ENCODE measurements around the gene CLTCL1.
A peak's percentile ranks its signal among the peaks of the same experiment; 100 is the strongest.
"Not testable (repeated sequence)": the region's sequence is repeated elsewhere in the genome, so short reads cannot be mapped to it uniquely, and the experiment has no call there.

Gene CLTCL1

DNA sequence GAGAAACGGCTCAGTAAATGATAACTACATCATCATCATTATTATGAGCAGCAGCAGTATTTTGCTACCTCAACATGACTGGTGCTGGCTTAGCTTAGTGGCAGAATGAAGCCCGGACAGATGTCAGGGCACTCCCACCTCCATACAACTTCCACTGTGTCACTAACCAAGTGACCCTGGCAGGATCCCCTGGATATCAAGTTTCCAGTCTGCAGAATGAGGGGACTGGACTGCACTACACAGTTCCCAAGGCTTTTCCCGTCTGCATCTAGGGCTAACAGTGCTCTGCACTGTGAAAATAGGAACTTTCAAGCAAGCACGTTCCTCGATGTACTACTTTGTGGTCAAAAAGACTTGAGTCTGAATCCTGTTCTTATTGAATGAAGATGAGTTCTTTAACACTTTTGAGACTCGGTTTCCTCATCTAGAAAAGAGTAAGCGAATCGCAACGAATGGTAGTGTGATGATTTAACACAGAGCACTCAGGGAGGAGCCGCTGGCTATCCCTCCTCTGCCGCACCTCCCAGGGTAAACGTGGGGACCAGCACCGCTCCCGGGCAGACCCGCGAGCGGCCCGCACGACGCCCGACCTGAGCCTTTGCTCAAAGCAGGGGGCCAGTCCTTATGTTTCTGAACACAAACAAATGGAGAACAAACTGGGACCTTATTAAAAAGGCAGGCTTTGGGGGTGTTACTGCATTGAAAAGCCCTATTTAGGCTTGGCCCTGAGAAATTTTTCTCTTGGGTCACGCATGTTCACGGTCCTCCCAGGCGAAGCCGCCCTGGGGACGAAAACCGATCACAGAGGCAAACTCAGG is 910 bp downstream of the CLTCL1 start:
- DNase-seq: peak; percentile 6 to 21 (median 9)

DNA sequence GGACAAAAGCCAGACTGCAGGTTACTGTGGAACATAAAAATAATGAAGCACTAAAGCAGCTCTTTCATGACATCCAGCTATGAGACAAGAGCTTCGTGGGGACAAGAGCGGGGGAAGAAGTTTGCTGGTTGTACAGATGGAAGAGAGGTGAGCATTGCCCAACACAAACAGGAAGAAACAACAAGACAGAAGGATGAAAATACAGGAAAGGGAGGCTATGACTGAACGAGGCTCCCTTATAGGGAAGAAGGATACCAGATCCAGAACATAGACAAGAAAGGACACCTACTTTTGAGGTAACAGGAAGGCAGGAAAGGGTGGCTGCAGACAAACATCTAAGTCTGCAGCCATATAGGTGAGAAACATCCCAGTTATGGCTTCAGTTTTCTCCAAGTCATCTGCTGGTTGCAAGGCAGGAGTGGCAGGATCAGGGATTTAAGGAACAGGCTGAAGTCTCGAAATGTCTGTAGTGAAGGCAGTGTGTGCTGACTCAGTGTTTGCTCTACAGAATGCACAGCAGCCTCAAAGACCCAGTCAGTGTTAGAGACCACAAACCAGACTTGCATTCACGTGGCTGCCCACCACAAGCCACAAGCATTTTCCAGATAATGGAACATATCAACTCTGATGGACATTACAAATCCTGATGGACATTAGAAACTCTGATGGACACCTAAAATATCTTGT is 1.9 kb downstream of the CLTCL1 start:
- DNase-seq: peak in 1 of 3 donors; percentile 38

- no peak for DNase-seq
These were observed 3.6 kb downstream of the CLTCL1 start for GRCh38 chr22:19287889-19288288.

DNA sequence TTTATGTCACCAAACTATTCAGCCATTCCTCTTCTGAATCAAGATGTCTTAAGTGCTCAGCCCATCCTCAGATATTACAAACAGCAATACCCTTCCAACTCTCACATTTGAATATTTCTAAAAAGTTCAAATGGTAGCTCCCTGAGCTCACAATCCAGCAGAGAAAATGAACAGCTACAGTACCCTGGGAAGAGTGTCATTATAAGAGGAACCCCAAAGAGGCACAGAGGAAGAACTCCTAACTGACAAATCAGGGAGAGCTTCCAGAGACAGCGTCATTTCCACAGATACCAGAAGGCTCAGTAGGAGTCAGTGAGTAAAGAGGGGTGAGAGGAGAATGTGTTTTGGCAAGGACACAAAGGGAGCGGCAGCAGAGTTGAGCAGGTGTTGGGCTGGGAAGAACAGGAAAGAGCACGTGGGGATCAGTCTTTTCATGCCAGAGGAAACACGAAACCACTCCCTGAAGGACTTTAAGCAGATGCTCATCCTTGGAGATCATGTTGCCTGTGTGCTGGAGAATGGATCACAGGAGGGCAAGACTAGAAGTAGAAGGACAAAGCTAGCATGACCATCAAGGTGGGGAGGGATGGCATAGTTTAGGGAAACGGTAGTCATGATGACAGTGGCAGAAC is 4.3 kb downstream of the CLTCL1 start:
- DNase-seq: no peak

GRCh38 chr22:19285831-19286230 is 5.7 kb downstream of the CLTCL1 start:
- DNase-seq: no peak

DNA sequence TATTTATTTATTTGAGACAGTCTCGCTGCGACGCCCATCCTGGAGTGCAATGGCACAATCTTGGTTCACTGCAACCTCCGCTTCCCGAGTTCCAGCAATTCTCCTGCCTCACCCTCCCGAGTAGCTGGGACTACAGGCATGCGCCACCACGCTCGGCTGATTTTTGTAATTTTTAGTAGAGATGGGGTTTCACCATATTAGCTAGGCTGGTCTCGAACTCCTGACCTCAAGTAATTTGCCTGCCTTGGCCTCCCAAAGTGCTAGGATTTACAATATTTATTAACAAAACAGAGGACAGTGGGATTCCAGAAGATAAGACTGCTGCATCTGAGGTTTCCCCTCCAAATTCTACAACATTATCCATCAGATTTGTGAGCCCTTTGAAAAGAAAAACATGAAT is 12.4 kb downstream of the CLTCL1 start:
- DNase-seq: not testable (repeated sequence)

DNA sequence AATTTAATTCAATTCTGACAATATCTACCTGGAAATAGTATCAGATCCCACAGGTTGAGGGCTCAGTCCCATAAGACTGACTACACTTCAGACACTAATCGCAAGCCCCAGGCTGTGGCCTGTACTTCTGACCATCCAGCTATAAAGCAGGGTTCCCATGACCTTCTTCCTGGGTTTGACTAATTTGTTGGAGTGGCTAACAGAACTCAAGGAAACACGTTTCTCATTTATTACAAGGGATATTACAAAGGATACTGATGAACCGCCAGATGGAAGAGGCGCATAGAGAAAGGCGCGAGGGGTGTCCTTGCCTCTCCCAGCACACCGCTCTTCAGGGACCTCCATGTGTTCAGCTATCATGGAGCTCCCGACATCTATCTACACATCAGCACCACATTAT is 13.7 kb downstream of the CLTCL1 start:
- DNase-seq: no peak

DNA sequence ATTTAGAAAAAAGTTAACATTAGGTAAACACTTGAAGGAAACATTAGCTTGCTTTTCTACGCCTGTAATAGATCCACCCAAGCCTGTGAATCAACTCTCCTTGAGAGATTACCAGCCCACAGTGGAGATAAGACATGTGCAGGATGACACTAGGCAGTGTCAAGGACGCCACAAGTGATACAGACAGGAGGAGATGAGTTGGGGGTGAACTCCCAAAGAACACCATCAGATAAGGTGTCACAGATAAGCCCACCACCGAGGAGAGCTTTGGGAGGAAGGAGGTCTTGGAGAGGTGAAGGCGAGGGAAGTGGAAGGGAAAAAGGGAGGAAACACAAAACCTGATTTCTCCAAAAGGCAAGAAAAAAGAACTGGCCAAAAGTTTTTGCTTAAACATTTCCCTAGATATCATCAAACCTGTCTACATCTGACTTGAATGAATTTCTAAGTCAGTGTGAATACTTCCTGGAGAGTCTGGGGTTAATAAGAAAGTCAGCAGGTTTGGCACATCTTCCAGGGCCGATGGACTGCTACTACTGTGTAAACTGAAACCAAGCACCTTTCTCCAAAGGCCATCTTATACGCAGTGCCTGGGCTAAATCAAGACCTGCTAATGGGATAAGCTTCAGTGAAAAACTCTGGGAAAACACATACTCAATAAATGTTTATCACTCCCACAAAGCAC is 15.5 kb downstream of the CLTCL1 start:
- DNase-seq: peak in 1 of 3 donors; percentile 10

DNA sequence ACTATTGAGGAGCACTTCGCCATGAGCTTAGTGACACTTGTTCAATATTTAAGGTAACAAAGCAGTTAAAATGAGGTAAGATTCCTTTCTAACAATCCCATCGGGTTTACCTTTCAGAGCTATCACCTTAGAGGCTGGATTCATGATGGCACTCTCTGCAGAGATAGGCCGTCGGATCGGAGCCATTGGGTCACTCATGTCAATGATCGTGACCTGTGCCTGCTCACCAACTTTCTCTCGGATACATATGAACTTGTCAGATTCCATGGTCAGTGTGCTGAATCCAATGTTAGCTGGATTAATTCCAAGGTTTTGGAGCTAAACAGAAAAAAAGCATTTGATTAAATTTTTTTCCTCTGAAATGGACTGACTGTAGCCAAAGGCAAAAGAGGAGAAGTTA is 16.0 kb downstream of the CLTCL1 start:
- DNase-seq: peak in 1 of 3 donors; percentile 7

- no peak for DNase-seq
These were observed 16.4 kb downstream of the CLTCL1 start for GRCh38 chr22:19275104-19275503.

DNA sequence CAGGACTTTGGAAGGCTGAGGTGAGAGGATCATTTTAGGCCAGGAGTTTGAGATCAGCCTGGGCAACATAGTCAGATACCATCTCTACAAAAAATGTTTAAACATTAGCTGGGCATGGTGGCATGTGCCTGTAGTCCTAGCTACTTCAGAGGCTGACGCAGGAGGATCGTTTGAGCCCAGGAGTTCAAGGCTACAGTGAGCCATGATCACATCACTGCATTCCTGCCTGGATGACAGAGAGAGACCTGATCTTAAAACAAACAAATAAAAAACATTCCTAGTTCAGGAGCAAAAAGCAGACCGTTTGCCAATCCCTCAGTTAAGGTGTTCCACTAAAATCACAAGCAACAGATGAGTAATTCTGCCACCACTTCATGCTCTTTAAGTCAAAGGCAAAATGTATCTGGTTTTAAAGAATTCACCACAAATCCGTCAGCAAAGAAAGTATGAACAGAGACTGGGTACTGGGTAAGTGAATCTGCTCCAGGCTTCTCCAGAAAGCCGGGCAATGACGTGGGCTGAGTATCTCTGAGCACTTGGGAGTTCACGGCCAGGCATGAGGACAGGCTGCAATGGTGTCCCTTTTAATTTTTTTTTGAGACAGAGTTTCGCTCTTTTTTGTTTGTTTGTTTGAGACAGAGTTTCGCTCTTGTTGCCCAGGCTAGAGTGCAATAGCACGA is 19.5 kb downstream of the CLTCL1 start:
- no peak for DNase-seq

GRCh38 chr22:19271273-19271855 is 20.2 kb downstream of the CLTCL1 start:
- DNase-seq: no peak

- DNase-seq: no peak
These were observed 20.6 kb downstream of the CLTCL1 start for GRCh38 chr22:19270873-19271272.

DNA sequence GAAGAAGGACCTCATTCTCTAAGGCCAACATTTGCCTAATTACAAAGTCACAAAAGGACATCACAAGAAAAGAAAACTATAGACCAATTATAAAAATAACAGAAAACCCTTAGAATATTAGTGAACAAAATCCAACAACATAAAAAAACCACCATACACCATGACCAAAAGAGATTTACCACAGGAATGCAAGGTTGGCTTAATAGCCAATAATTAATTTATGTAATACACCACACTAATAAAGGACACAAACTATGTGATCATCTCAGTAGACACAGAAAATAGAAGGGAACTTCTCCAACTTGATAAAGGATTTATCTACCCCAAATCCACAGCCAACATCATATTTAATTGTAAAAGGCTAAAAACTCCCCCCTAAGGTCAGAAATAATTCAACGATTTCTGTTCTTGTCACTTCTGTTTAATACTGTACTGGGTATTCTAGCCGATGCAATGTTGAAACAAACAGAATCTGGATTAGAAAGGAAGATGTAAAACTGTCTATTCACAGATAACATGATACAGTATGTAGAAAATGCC is 24.9 kb downstream of the CLTCL1 start:
- no peak for DNase-seq

DNA sequence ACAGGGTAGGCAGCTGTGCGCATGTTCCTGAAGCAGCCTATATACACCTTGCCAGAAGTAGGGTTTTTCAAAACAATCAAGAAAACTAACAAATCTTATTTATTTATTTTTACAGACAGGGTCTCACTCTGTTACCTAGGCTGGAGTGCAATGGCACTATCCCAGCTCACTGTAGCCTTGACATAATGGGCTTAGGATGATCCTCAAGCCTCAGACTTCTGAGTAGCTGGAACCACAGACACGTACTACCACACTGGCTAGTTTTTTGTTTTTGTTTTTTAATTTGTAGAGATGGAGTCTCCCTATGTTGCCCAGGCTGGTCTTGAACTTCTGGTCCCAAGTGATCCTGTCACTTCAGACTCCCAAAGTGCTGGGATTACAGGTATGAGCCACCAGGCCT is 25.7 kb downstream of the CLTCL1 start:
- no peak for DNase-seq

DNA sequence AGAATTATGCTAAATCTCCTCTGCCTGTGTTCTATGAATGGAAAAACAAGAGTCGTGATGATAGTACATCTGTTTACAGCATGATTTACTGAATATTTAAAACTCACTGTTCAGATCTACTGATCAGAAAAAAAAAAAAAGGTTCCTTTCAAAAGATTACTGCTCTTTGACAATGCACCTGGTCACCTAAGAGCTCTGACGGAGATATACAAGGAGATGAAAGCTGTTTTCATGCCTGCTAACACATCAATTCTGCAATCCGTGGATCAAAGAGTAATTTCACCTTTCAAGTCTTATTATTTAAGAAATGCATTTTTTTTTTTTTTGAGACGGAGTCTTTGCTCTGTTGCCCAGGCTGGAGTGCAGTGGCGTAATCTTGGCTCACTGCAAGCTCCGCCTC is 30.7 kb downstream of the CLTCL1 start:
- no peak for DNase-seq

DNA sequence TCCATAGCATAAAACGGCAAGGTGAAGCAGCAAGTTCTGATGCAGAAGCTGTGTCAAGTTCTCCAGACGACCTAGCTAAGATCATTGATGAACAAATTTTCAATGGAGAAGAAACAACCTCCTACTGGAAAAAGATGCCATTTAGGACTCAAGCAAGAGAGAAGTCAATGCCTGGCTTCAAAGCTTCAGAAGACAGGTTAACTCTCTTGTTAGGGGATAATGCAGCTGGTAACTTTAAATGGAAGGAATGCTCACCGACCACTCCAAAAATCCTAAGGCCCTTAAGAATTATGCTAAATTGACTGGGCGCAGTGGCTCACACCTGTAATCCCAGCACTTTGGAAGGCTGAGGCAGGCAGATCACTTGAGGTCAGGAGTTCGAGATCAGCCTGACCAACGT is 31.3 kb downstream of the CLTCL1 start:
- DNase-seq: no peak

GRCh38 chr22:19258968-19259288 is 32.6 kb downstream of the CLTCL1 start:
- not testable (repeated sequence) for DNase-seq

DNA sequence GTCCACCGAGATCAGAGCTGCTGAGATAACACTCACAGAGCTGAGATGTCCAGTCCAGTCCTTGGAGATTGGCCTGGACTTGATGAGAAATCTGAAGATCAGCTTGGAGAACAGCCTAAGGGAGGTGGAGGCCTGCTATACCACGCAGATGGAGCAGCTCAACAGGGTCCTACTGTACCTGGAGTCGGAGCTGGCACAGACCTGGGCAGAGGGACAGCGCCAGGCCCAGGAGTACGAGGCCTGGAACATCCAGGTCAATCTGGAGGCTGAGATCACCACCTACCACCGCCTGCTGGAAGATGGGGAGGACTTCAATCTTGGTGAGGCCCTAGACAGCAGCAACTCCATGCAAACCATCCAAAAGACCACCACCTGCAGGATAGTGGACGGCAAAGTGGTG is 33.1 kb downstream of the CLTCL1 start:
- no peak for DNase-seq

GRCh38 chr22:19256362-19256761 is 35.2 kb downstream of the CLTCL1 start:
- not testable (repeated sequence) for DNase-seq

DNA sequence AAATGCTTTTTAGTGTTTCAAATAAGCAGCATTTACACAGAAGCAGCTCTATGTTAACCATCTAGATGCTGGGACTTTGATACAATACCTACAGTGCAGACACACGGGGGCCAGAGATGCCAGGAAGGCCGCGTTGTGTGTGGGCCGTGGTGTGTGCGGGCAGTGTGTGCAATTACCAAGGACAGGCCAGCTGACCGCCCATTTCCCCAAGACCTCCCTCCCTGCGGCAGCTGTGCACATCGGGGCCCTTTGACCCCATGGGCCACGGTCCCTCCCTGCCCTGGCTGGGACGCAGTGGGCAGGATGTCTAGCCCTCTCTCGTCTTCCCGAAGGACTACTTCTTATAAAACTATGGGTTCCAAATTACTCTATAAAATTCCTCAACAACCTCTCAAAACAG is 38.4 kb downstream of the CLTCL1 start:
- no peak for DNase-seq
